NCI-H510A treated with DMSO at 0.1 percent for 48 hours (cell line): ENCODE measurements around the gene LCE7A.

Experiments used
- DNase-seq: peaks from one replicate; lab custom pipeline; 2025; lab: John Stamatoyannopoulos, UW

Gene LCE7A, protein sequence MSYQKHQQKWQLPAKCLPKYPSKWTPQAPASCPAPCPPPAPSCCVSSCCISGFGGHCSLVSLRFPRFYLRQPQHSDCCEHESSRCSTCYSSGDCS

DNA sequence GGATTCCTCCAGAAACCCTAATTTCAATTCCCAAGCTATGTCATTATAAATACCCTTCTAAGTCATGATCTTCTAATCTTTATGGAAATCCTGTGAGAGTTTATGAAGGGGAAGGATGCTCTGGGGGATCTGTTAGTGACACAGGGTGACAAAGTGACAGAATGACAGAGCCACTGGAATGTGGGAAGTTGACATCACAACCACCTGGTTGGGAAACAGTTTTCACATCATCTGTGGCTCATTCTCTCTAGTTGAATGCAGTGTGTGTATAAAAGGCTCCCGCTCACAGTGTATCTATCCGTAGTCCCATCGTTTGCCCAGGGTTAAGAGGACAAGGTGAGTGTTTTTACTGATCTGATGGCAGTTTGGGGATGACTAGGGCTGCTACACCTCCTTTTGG lies at the start of gene LCE7A:
LCE7A (plus strand) TSS at position 301 of the 400 bp plus-strand sequence. CDS start 702 bp downstream, outside the sequence.
- no peak for DNase-seq

DNA sequence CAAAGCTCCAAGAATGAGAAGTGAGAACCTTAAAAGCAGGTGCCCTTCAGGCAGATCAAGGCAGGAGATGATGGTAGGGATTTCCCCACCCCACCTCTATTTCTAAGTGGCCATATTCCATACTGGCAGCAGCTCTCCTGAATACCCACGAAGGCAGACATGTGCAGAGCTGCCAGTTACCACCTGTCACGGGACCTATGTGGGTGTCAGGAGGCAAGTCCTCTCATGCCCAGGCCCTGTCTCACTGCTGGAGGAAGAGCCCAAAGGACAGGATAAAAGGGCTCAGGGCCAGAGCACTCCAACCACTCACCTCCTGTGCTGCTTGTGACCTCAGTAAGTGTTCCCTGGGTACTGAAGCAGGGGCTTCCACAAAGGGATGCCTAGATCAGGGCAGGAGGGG lies 48.7 kb upstream of the LCE7A start:
- DNase-seq, result no peak

DNA sequence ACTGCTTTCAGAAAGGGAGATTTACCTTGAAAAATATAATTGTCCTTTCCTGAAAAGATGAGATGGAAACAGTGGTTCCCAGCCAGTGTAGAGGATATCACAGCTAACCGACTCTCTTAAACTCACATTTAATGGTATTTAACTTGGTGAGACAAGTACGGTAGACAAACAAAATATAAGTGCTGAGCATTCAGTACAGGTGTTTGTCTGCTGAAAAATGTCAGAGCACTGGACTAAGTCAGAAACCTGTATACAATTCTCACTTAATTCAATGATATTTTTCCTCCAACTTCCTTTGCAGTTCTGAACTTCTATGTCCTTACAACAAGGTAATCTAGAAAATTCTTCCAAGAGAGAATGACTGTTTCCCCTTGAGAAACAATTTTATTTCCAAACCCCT lies 48.1 kb upstream of the LCE7A start, which contains the start of gene LCE1B:
LCE1B (plus strand) TSS at position 301 of the 400 bp plus-strand sequence. CDS start 476 bp downstream, outside the sequence.
- DNase-seq, result no peak

DNA sequence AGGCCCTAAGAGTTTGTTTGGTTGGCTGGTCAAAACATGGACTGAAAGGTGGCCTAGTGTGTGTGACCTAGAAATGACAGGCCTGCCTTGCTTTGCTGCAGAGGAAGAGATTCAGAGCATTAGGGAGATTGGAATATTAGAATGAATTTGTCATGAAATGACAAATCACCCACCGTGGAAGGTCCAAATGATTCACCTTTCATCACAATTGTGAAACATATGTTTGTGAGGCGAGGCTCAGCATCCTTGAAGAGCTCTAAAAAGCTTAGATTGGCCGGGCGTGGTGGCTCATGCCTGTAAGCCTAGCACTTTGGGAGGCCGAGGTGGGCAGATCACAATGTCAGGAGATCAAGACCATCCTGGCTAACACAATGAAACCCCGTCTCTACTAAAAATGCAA lies 42.5 kb upstream of the LCE7A start:
- no peak for DNase-seq

DNA sequence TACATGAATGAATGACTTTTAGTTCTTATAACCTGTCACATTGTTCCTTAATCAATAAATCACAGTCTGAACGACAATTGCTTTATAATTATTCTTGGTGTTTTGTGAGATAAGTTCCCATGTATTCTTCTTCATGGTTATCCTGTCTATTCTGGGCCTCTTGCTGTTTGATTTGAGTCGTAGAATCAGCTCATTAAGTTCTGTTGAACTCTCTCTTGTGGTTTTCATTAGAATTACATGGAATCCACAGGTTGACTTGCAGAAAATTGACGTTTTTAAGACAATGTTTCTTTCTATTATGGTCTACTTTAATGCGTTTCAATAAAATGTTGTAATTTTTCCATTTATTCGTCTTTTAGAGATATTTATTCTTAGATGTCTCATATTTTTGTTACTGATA lies 36.5 kb upstream of the LCE7A start:
- DNase-seq, result no peak

DNA sequence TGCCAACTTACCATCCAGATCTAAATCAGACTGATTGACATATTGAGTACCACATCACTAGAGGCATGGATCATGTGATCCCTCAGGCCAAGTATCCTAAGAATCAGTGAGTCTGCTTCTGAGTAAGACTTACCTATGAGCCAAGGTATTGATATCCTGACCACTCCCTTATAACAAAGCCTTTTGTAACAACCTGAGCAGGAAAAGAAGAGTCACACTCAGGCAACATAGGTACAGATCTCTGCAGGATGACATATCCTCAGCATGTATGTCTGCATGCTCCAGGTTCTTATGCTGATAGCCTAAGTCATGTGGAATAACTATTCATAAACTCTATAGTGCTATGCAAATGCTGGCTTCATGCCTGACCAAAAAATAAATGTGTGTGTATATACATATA lies 34.8 kb upstream of the LCE7A start:
- no peak for DNase-seq

DNA sequence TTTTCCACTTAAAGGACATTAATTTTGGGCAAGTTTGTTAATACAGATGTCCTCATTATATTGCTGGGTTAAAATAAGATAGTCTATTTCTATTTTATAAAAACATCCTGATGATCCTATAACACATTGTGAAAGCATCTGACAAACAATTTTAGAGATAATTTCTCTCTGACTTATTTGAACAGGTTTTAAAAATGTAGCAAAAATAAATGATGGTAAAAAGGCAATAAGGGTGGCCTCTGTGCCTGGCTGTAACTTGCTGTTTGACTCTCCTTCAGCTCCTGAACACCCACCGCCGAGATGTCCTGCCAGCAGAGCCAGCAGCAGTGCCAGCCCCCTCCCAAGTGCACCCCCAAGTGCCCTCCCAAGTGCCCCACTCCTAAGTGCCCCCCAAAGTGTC lies 32.6 kb upstream of the LCE7A start, which contains the start of gene LCE1A:
LCE1A (plus strand) TSS at position 301 of the 400 bp plus-strand sequence; CDS start at position 301, 0 bp downstream.
- DNase-seq, result no peak

DNA sequence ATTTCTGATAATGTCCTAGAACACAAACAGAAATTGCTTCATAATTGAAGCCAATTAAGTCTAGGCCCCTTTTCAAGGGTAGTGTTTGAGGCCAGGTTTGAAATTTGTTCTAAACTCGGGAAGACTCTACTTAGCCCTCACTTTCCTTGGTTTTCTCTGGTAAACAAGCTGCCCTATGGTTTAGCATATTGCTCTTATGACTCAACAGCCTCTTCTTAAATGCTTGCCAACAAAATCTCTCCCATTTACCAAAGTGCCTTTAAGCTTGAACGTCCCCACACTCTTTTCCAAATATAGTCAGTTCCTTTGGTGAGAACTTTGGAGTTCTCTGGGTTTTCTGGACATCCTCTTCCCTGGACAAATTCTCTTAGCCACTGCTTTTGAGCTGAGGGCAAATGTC lies 22.9 kb upstream of the LCE7A start:
- no peak for DNase-seq

DNA sequence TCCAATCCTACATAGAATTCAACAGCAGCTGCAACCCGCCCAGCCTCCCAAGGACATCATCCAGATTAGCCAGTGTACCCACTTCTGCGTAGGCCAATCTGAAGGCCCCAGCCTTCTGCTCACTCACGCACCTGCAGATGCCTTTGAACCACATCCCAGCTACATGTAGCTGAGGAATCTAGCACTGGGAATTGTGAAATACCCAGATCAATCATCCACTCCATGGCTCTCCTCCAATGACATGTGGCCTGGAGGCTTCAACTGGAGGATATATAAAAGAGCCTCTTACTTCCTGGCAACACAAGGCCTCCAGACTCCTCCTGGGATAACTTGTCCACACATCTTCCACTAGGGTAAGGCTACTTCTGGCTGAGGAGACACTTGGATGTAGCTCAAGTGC lies 17.2 kb upstream of the LCE7A start, which contains the start of gene LCE6A:
LCE6A (plus strand) TSS at position 301 of the 400 bp plus-strand sequence. CDS start 665 bp downstream, outside the sequence.
- DNase-seq, result no peak

DNA sequence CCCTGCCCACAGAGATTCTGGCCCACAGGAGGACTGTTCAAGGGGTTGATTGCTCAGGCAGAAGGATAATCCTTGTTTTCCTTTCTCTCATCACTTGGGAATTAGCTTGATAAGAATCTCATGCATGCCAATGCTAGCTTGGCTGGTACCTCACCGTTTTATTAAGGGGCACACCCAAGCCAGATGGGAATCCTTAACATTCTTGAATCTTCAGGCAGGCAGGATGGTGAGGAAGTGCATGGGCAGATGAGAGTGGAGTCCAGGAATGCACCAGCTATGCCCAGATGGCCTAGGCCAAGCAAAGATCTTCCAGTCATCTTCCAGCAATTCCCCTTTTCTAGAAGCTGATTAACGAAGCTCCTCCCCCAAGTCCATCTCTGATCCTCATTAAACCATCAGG lies 4.1 kb upstream of the LCE7A start:
- no peak for DNase-seq

DNA sequence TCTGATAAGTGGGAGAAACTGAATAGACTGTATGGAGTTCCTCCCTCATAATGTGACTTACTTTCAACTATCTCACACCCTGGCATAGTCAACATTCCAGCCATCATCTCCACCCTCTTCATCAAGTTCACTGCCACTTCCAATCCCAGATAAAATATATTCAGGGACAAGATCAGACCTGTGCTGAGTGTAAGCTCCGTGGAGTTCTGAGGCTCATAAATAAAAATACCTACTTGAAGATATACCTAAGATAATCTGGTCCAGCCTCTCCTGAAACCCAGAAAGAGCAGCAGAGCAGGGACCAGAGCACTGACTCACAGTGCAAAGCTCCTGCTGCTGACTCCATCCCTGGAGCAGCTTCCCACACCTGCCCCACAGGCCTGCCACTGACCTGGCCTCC lies 1.7 kb upstream of the LCE7A start:
- no peak for DNase-seq

DNA sequence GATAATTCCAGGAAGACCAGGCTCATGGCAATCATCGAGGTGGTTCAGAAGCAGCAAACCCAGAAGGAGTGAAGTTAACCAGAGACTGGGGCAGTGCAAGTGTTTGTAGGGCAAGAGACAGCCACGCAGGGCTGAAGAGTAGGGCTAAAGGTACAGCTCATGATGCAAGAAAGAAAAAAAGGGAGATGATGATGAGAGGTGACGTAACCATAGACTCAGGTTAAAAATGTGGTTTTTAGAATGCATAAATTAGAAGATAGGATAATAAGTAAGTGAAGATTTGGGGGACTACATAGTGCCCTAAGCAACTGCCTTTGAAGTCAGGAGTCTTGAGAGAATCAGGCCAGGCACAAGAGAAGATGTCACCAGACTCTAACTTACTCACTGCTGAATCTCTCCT lies 333 bp downstream of the LCE7A start:
- no peak for DNase-seq

DNA sequence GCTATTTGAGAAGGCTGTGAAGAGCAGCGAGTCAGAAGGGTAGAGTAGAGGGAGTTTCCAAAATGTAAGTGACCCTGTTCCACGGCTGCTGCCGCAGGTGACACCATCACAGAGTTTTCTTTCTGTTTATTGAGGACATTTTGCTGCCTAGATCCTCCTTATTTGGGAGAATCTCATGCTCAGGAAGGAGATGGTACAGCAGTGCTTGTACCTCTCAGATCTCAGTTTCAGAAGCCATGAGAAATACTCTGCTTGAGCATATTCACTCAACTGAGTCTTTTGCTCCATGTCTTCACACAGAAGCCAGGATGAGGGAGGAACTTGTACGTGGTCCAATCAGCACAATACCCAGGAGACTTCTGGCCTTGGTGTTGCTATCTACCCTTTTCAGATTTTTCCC lies 1.6 kb downstream of the LCE7A start:
- no peak for DNase-seq

DNA sequence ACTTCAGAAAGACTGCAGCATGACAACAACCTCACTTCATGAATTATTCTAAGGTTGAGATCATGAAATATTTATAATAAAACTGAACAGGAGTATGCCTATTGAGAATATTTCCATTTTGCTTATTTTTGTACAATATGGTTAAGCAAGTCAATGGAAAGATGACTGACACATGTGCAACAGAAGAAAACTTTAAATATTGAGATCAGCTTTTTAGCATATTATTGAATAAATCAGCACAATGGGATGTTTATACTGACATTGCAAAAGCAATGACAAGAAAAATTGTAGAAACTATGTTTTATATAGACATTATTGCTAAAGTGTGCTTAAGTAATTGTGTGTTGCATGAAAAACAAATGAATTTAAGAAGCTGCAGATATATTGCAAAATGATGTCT lies 4.6 kb downstream of the LCE7A start:
- DNase-seq, result no peak

DNA sequence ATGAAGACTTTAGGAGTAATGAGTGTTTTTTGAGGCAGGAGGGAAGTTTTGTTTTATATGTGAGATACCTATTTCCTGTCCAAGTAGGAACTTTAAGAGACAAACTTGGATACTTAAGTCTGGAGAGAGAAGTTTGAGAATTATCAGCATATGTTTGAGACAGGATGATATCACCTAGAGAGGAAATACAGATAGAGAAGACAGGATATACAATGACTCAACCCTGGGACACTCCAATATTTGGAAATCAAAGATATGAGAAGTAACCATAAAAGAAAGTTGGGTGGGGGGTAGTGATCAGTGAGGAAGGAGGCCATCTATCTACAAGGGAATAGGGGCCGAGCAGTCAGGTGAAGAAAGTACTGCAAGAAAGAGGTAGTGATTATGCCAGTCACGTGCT lies 6.5 kb downstream of the LCE7A start:
- DNase-seq, result no peak

DNA sequence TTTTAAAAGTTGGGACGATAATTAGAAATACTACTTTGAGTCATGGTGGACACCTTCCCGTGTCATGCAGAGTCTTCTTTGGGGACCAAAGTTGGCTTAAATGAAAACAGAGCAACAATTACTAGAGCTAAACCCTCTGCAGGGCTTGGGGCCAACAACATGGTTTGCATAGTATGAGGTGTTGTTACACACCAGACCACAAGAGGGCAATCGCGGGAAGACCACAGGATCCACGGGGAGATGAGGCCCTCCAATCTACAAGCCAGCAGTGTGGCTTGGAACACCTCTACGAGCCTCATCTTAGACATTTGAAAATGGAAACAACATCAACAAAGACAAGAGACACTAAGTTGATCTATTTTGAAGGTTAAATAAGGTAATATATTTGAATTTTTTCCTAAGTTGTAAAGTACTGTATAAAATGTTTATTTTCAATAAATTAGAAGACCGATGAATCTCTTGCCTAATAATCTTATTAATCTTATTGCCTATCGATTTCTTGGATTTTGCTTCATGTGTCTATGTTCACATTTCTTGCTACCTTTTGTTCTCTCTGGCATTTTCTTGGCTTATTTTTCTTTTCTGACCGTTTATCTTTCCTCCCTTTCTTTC lies 10.1 kb downstream of the LCE7A start:
- peak; percentile 44 for DNase-seq

DNA sequence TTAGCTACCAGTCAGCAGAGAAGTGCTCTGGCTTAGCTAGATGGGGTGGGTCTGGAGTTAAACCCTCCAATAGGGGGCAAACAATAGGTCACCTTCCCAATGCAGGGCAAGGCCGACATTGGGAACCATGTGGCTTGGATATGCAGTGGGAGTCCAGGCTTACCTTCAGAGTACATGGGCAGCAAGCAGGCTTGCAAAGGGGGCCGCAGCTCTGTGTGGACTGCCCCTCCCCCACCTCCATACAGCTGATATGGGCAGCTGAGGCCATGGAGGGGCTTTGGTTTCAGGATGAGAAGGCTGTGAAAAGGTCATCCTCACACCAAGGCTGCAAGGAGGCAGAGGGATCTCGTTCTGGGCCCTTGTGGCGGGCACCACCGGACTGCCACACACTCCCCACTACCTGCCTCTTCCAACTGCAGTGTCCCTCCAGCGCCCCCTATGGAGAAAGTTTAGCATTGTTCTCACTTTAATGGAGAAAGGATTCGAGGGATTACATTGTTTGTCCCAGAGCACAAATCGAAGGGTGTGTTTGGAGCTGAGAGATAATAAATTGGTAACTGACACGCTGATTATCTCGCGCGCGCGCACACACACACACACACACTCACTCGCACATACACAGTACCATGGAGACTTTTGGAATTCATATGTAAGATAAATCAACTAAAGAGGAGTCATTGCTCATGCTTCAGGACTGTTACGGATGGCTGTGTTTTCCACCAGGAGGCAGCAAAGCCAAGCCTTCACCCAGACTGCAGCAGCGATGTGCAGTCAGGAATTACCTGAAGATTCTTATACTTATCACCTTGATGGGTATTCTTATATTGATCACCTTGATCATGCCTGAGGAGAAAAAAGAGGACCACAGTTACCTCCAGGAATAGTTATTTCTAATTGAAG lies 11.3 kb downstream of the LCE7A start:
- no peak for DNase-seq

DNA sequence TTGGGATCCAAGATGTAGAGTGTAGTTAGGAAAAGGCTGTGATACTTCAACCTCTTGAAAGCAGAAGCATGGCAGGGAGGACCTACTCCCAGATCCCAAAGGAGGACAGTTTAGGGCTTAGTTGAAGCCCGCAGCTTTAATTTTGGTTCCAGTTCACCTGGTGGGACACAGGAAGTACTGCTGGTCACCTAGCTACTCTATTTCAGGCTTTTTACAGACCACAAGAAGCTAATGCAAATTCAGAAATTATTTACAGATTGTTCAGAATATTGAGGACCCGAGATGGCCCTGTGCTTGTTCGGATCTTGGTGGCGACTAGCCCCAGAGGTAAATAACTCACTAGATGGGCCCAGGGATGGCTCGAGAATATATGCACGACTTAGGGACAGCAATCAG lies 11.9 kb downstream of the LCE7A start:
- DNase-seq, result no peak

DNA sequence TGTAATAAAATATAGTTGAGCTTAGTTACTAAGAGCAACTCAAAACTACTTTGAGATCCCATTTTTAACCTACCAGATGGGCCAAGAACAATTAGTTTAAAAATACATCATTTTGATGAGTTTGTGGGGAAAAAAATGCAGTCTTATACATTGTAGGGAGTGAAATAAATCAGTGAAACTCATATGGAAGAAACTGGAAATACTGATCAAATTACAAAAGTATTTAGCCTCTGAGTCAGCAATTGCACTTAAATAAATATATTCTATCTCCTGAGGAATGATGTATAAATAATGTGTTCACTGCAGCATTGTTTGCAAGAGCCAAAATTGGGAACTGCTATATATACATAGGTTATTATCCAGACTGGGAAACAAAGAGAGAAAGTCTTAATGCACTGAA lies 13.7 kb downstream of the LCE7A start:
- no peak for DNase-seq

DNA sequence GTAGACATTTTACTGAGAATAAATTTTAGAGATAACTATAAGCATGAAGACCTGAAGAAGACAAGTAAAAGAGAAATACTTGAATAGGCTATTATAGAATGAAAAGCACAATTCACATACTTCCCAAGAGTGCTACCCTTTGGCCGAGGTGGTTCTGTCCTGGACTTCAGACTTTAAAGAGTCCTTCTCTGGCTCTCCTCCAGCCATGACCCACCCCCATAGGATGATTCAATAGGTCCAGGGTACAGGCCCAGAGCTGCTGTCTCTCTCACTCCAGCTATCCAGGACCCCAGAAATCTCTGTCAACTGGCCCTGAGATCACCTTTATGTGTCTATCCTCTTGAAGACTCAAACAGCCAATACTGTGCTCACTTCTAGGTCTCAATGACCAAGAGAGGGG lies 17.0 kb downstream of the LCE7A start:
- DNase-seq, result no peak

DNA sequence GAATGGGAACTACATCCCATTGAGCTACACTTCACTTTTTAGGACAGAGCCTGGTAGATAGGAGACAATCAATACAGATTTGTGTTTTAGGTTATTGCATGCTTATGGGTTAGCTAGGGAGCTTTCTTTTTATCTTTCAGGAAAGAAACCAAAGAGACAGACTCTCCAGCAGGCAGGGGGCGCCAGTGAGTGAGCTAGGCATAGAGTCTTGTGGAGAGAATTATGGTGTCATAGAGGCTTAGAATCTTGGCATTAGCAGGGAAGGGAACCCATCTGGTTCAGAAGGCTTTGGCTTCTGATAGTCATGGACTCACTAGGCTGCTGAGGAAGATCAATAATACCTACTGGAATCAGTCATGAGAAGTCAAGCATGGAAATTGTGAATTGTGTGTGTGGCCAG lies 18.2 kb downstream of the LCE7A start, which contains the start of gene SMCP:
SMCP (plus strand) TSS at position 281 of the 400 bp plus-strand sequence. CDS start 6,101 bp downstream, outside the sequence.
- no peak for DNase-seq

DNA sequence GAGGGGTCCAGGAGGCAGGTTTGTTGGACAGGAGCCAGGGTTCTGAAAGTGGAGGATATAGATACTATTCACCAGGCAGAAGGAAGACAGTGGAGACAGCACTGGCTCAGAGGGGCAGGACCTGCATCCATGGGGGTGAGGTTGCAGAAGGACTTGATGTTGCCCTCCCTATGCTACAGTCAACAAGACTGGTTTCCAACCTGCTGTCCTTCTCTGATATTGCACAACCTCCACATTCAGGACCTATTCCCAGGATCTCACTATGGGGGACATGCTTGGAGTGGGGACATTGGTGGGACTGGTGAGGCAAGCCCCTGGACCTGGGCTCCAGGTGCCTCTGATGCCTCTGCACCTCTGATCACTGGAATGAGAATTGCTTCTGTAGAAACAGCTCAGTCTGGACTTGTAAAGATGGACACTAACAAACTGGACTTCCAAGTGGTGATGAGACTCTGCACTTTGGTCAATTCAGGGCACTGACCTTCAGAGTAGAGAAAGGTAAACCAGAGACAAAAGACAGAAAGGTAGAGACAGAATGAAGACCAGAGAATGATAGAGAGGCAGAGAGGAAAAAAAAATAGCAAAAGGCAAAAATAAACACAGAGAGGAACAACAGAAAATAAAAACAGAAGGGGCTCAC lies 19.9 kb downstream of the LCE7A start:
- DNase-seq, result no peak
